Stomach (tissue), 9 donors: ENCODE data around the gene PRSS22. TPM values are rescaled to one million over a fixed set of nuclear protein-coding genes. Genes with fewer than 3 reads are reported as not detected.

Source experiments
- DNase-seq, 2 donors: peaks; one replicate each; pipeline versions ENCODE4 v3.0.0 to v3.0.0-alpha.2; 2013 to 2019
- H3K27ac ChIP-seq, 5 donors: fragments of 200-600 bp in 4 of 5; sonication (generic) in 4 of 5; one replicate each; pipeline ENCODE4 v1.5.1; 2013 to 2019; ENCODE audit warnings: mild to moderate bottlenecking in 1 of 5, moderate library complexity in 1 of 5
- H3K27me3 ChIP-seq, 3 donors: fragments of 200-600 bp; sonication (generic); one replicate each; pipeline ENCODE4 v1.5.1; 2017 to 2019; ENCODE audit warnings: mixed run types in 1 of 3
- H3K36me3 ChIP-seq, 4 donors: fragments of 200-600 bp; sonication (generic); 1 replicate in 3 of 4; 2 replicates in 1 of 4; pipeline ENCODE4 v1.5.1; 2016 to 2019
- H3K4me1 ChIP-seq, 4 donors: fragments of 200-600 bp; sonication (generic); one replicate each; pipeline ENCODE4 v1.5.1; 2016 to 2019
- H3K4me3 ChIP-seq, 4 donors: fragments of 200-600 bp; sonication (generic) in 3 of 4; one replicate each; pipeline ENCODE4 v1.5.1; 2016 to 2019; ENCODE audit warnings: mild to moderate bottlenecking in 1 of 4
- H3K9me3 ChIP-seq, 4 donors: fragments of 200-600 bp; sonication (generic); one replicate each; pipeline ENCODE4 v1.5.1; 2016 to 2019
- CTCF ChIP-seq, 7 experiments: fragments of 450-650 bp in 4 of 7; fragments of 200-600 bp in 3 of 7; sonication (generic) in 3 of 7; IDR thresholded peaks; one replicate each; pipeline ENCODE4 v1.5.1; 2016 to 2019; ENCODE audit warnings: antibody characterized with exemption in 7 of 7, control low read depth in 2 of 7, mild to moderate bottlenecking in 1 of 7
- EP300 ChIP-seq: sonication (generic); formaldehyde crosslinking; IDR thresholded peaks from one replicate; pipeline ENCODE4 v1.6.1; 2017; ENCODE audit warnings: antibody characterized with exemption
- POLR2A ChIP-seq, 4 donors: fragments of 450-650 bp; IDR thresholded peaks; one replicate each; pipeline ENCODE4 v1.6.1; 2016; ENCODE audit warnings: antibody characterized with exemption in 4 of 4, control low read depth in 2 of 4, mild to moderate bottlenecking in 1 of 4, moderate library complexity in 1 of 4
- POLR2AphosphoS5 ChIP-seq, 3 donors: sonication (generic); formaldehyde crosslinking; IDR thresholded peaks; one replicate each; pipeline ENCODE4 v1.6.1; 2016; ENCODE audit warnings: antibody characterized with exemption in 3 of 3
- WGBS, 5 donors: extraction: QIAGEN DNeasy Blood & Tissue Kit in 3 of 5; methylation state at CpG; one replicate each; pipeline versions ENCODE4 v1.1.5 to v1.1.7; 2013 to 2018; 5-methylcytosine and 5-hydroxymethylcytosine counted together
- intact Hi-C: fragments of 100-400 bp; cut with DNase I; formaldehyde crosslinking; loops from one replicate; pipeline ENCODE4 v1.15.1; 2023; ENCODE audit warnings: low total_unique reads
- polyA plus RNA-seq, 3 donors: library from polyadenylated mRNA; stranded (reverse); fragments of 200-250 nt; gene quantifications; one replicate each; pipeline ENCODE4 v1.2.3, GENCODE V29; 2013
- total RNA-seq, 5 donors: library from RNA; depleted of rRNA; stranded (reverse); fragments of >200 nt; gene quantifications; one replicate each; pipeline versions ENCODE4 v1.1.0 to v1.2.3, GENCODE V29; 2014 to 2016
- donor health status: healthy with polysubstance abuse.
- donor health status: Bipolar disorder and iron deficiency.
- donor health status: healthy.

PRSS22 gene
- total and polyA plus RNA-seq, 8 donors = 1.8 to 62.2 (median 10.3) TPM; not detected in 1

- TF ChIP-seq CTCF (IDR thresholded peaks at IDR 0.05) (no peak), POLR2A (IDR thresholded peaks at IDR 0.05) (no peak), POLR2AphosphoS5 (IDR thresholded peaks at IDR 0.05) (no peak), EP300 (no peak)
- DNase-seq = no peak
- Histone ChIP-seq H3K27ac (no peak overlapping the region), H3K4me3 (no peak overlapping the region), H3K9me3 (peaks cover 0 to 15% (median 14%) of the 10 kb centered on the region in 4 donors), H3K36me3 (no peaks in the 10 kb centered on the region), H3K4me1 (peaks cover 0 to 7% (median 0%) of the 10 kb centered on the region in 4 donors), H3K27me3 (peaks cover 0 to 48% (median 0%) of the 10 kb centered on the region in 3 donors)
- intact Hi-C loops = no loop called here
- WGBS, 5 donors = 85 to 94% (median 92%) methylated on average over 7 of the region's 7 CpGs
Measured at GRCh38 chr16:2808181-2808580, 49.8 kb downstream of the PRSS22 start.

GRCh38 chr16:2806286-2806685, 51.7 kb downstream of the PRSS22 start:
- peaks cover 0 to 36% (median 0%) of the 10 kb centered on the region in 3 donors for H3K27me3 ChIP-seq
- intact Hi-C loops = no loop called here
- peaks cover 0 to 15% (median 14%) of the 10 kb centered on the region in 4 donors for H3K9me3 ChIP-seq
- no peak overlapping the region for H3K27ac ChIP-seq
- no peak overlapping the region for H3K4me3 ChIP-seq
- DNase-seq = no peak
- H3K4me1 ChIP-seq = no peaks in the 10 kb centered on the region
- TF ChIP-seq POLR2AphosphoS5 (IDR thresholded peaks at IDR 0.05) (no peak), CTCF (IDR thresholded peaks at IDR 0.05) (no peak), POLR2A (IDR thresholded peaks at IDR 0.05) (no peak), EP300 (no peak)
- 75 to 98% (median 80%) methylated on average over 4 to 5 of the region's 5 CpGs for WGBS, 5 donors
- no peaks in the 10 kb centered on the region for H3K36me3 ChIP-seq

- Histone ChIP-seq H3K36me3 (no peaks in the 10 kb centered on the region), H3K9me3 (peaks cover 0 to 15% (median 14%) of the 10 kb centered on the region in 4 donors), H3K4me1 (no peaks in the 10 kb centered on the region), H3K27ac (no peak overlapping the region), H3K4me3 (no peak overlapping the region), H3K27me3 (peaks cover 0 to 27% (median 0%) of the 10 kb centered on the region in 3 donors)
- no peak for TF ChIP-seq POLR2A (IDR thresholded peaks at IDR 0.05)
- TF ChIP-seq CTCF (IDR thresholded peaks at IDR 0.05) = no peak
- no peak for TF ChIP-seq POLR2AphosphoS5 (IDR thresholded peaks at IDR 0.05)
- 87 to 100% (median 94%) methylated on average over 1 to 4 of the region's 4 CpGs for WGBS, 5 donors
- intact Hi-C loops = no loop called here
- DNase-seq = no peak
Measured at GRCh38 chr16:2804728-2805127, 53.2 kb downstream of the PRSS22 start.

GRCh38 chr16:2803545-2804195, 54.3 kb downstream of the PRSS22 start:
- Histone ChIP-seq H3K9me3 (peaks cover 0 to 15% (median 14%) of the 10 kb centered on the region in 4 donors), H3K4me3 (no peak overlapping the region), H3K27ac (no peak overlapping the region), H3K36me3 (no peaks in the 10 kb centered on the region), H3K4me1 (peaks cover 0 to 10% (median 0%) of the 10 kb centered on the region in 4 donors), H3K27me3 (peaks cover 0 to 38% (median 0%) of the 10 kb centered on the region in 3 donors)
- intact Hi-C loops = no loop called here
- WGBS, 5 donors = 79 to 85% (median 82%) methylated on average over 3 of the region's 3 CpGs
- DNase-seq = no peak
- TF ChIP-seq POLR2AphosphoS5 (IDR thresholded peaks at IDR 0.05) (no peak), POLR2A (IDR thresholded peaks at IDR 0.05) (no peak), CTCF (IDR thresholded peaks at IDR 0.05) (no peak), EP300 (no peak)

Other genes starting within 250 kb of the PRSS22 start
- 10 to 100 TPM in 4 of 5 donors, under 1 TPM in 1; 0.89 to 45.6 (median 27.2) TPM for gene KCTD5, start 175.6 kb downstream of the PRSS22 start, total RNA-seq
- gene KCTD5, start 175.6 kb downstream of the PRSS22 start, polyA plus RNA-seq = 10 to 100 TPM; 14.4 to 28.6 (median 14.7) TPM
- under 1 TPM in 1 of 5 donors, not detected in 4; 0.55 TPM for gene PRSS27, start 137.9 kb downstream of the PRSS22 start, total RNA-seq
- 10 to 100 TPM in 1 of 3 donors, under 1 TPM in 2; 0.50 to 74.4 (median 0.76) TPM for gene PRSS27, start 137.9 kb downstream of the PRSS22 start, polyA plus RNA-seq
- 1,000 to 10,000 TPM in 2 of 5 donors, 100 to 1,000 TPM in 3; 142 to 2,165 (median 929) TPM for gene SRRM2, start 105.5 kb downstream of the PRSS22 start, total RNA-seq
- gene SRRM2, start 105.5 kb downstream of the PRSS22 start, polyA plus RNA-seq = 100 to 1,000 TPM; 151 to 384 (median 321) TPM
- 100 to 1,000 TPM in 4 of 5 donors, 10 to 100 TPM in 1; 68.1 to 279 (median 174) TPM for gene ELOB, start 80.9 kb downstream of the PRSS22 start, total RNA-seq
- gene ELOB, start 80.9 kb downstream of the PRSS22 start, polyA plus RNA-seq = 100 to 1,000 TPM; 386 to 713 (median 456) TPM
- gene PRSS33, start 70.6 kb downstream of the PRSS22 start, total RNA-seq = not detected
- not detected for gene PRSS33, start 70.6 kb downstream of the PRSS22 start, polyA plus RNA-seq
- not detected for gene PRSS41, start 59.7 kb downstream of the PRSS22 start, total RNA-seq
- gene PRSS41, start 59.7 kb downstream of the PRSS22 start, polyA plus RNA-seq = not detected
- gene PRSS21, start 40.9 kb downstream of the PRSS22 start, total RNA-seq = 1 to 10 TPM in 1 of 5 donors, not detected in 4; 1.1 TPM
- gene PRSS21, start 40.9 kb downstream of the PRSS22 start, polyA plus RNA-seq = 1 to 10 TPM in 1 of 3 donors, under 1 TPM in 2; 0.50 to 2.9 (median 0.65) TPM
- gene ZG16B, start 27.9 kb downstream of the PRSS22 start, total RNA-seq = 10 to 100 TPM in 2 of 5 donors, not detected in 3; 15.6 to 39.0 TPM
- 10 to 100 TPM; 13.0 to 35.4 (median 22.3) TPM for gene ZG16B, start 27.9 kb downstream of the PRSS22 start, polyA plus RNA-seq
- gene FLYWCH2, start 25.0 kb upstream of the PRSS22 start, total RNA-seq = 10 to 100 TPM; 19.6 to 76.4 (median 52.4) TPM
- gene FLYWCH2, start 25.0 kb upstream of the PRSS22 start, polyA plus RNA-seq = 10 to 100 TPM; 30.1 to 43.4 (median 39.0) TPM
- gene FLYWCH1, start 53.8 kb upstream of the PRSS22 start, total RNA-seq = 100 to 1,000 TPM in 1 of 5 donors, 10 to 100 TPM in 4; 10.5 to 121 (median 26.5) TPM
- gene FLYWCH1, start 53.8 kb upstream of the PRSS22 start, polyA plus RNA-seq = 10 to 100 TPM in 2 of 3 donors, 1 to 10 TPM in 1; 8.1 to 18.1 (median 12.0) TPM
- under 1 TPM in 1 of 5 donors, not detected in 4; 0.37 TPM for gene KREMEN2, start 106.1 kb upstream of the PRSS22 start, total RNA-seq
- gene KREMEN2, start 106.1 kb upstream of the PRSS22 start, polyA plus RNA-seq = 1 to 10 TPM in 1 of 3 donors, not detected in 2; 1.1 TPM
- 10 to 100 TPM in 2 of 5 donors, 1 to 10 TPM in 3; 4.8 to 43.2 (median 8.4) TPM for gene PAQR4, start 111.2 kb upstream of the PRSS22 start, total RNA-seq
- 10 to 100 TPM in 2 of 3 donors, 1 to 10 TPM in 1; 2.7 to 15.3 (median 10.9) TPM for gene PAQR4, start 111.2 kb upstream of the PRSS22 start, polyA plus RNA-seq
- 10 to 100 TPM in 2 of 5 donors, 1 to 10 TPM in 3; 2.4 to 19.3 (median 9.6) TPM for gene PKMYT1, start 122.3 kb upstream of the PRSS22 start, total RNA-seq
- 10 to 100 TPM in 1 of 3 donors, 1 to 10 TPM in 2; 1.8 to 15.9 (median 9.5) TPM for gene PKMYT1, start 122.3 kb upstream of the PRSS22 start, polyA plus RNA-seq
- not detected for gene CLDN9, start 154.8 kb upstream of the PRSS22 start, total RNA-seq
- under 1 TPM in 2 of 3 donors, not detected in 1; 0.28 to 0.31 TPM for gene CLDN9, start 154.8 kb upstream of the PRSS22 start, polyA plus RNA-seq
- gene CLDN6, start 160.0 kb upstream of the PRSS22 start, total RNA-seq = not detected
- gene CLDN6, start 160.0 kb upstream of the PRSS22 start, polyA plus RNA-seq = not detected
- gene TNFRSF12A, start 162.2 kb upstream of the PRSS22 start, total RNA-seq = 100 to 1,000 TPM in 2 of 5 donors, 10 to 100 TPM in 2, 1 to 10 TPM in 1; 1.8 to 134 (median 77.2) TPM
- gene TNFRSF12A, start 162.2 kb upstream of the PRSS22 start, polyA plus RNA-seq = 100 to 1,000 TPM in 1 of 3 donors, 10 to 100 TPM in 2; 20.3 to 117 (median 25.8) TPM
- gene HCFC1R1, start 165.8 kb upstream of the PRSS22 start, total RNA-seq = 10 to 100 TPM; 11.0 to 94.7 (median 21.7) TPM
- 100 to 1,000 TPM in 2 of 3 donors, 10 to 100 TPM in 1; 71.7 to 128 (median 102) TPM for gene HCFC1R1, start 165.8 kb upstream of the PRSS22 start, polyA plus RNA-seq
- 10 to 100 TPM in 4 of 5 donors, not detected in 1; 10.5 to 97.9 (median 22.2) TPM for gene THOC6, start 165.9 kb upstream of the PRSS22 start, total RNA-seq
- gene THOC6, start 165.9 kb upstream of the PRSS22 start, polyA plus RNA-seq = 10 to 100 TPM; 15.3 to 39.0 (median 32.8) TPM
- gene BICDL2, start 178.8 kb upstream of the PRSS22 start, total RNA-seq = 100 to 1,000 TPM in 1 of 5 donors, 10 to 100 TPM in 4; 18.4 to 693 (median 59.4) TPM
- 10 to 100 TPM; 26.0 to 79.7 (median 29.0) TPM for gene BICDL2, start 178.8 kb upstream of the PRSS22 start, polyA plus RNA-seq
- 1 to 10 TPM in 2 of 5 donors, not detected in 3; 1.1 to 1.6 TPM for gene MMP25, start 188.4 kb upstream of the PRSS22 start, total RNA-seq
- 1 to 10 TPM in 1 of 3 donors, under 1 TPM in 2; 0.48 to 2.9 (median 0.61) TPM for gene MMP25, start 188.4 kb upstream of the PRSS22 start, polyA plus RNA-seq
- gene IL32, start 207.5 kb upstream of the PRSS22 start, total RNA-seq = 100 to 1,000 TPM in 1 of 5 donors, 10 to 100 TPM in 3, 1 to 10 TPM in 1; 9.9 to 504 (median 90.4) TPM
- gene IL32, start 207.5 kb upstream of the PRSS22 start, polyA plus RNA-seq = 100 to 1,000 TPM in 1 of 3 donors, 10 to 100 TPM in 2; 56.3 to 129 (median 60.9) TPM
- not detected for gene ZSCAN10, start 241.1 kb upstream of the PRSS22 start, total RNA-seq
- gene ZSCAN10, start 241.1 kb upstream of the PRSS22 start, polyA plus RNA-seq = not detected